GM12865 (cell line): ENCODE data around the gene PRCD.
A peak's percentile ranks its signal among the peaks of the same experiment; 100 is the strongest.

Experiments used
- DNase-seq: peaks from one replicate; pipeline ENCODE4 v3.0.0; 2010; ENCODE audit warnings: low read depth
- H3K4me3 ChIP-seq: 2 replicates; pipeline ENCODE4 v1.5.1; 2011; ENCODE audit warnings: mild to moderate bottlenecking, low read depth, low read length, control low read depth
- CTCF ChIP-seq: IDR thresholded peaks from 2 replicates; pipeline ENCODE4 v1.5.1; 2011; ENCODE audit warnings: low read length, control low read depth, low read depth, inconsistent platforms; ENCODE audit not compliant: insufficient read depth; ENCODE audit errors: missing control alignments

The PRCD gene

GRCh38 chr17:76495663-76496400, 44.0 kb upstream of the PRCD start:
- TF ChIP-seq CTCF = no peak
- no peak for DNase-seq
- no peak overlapping the region for H3K4me3 ChIP-seq

GRCh38 chr17:76496464-76496863, 43.4 kb upstream of the PRCD start:
- no peak overlapping the region for H3K4me3 ChIP-seq
- DNase-seq = no peak

GRCh38 chr17:76497699-76497978, 42.2 kb upstream of the PRCD start:
- peak overlapping the region; percentile 72 for H3K4me3 ChIP-seq
- no peak for DNase-seq
- no peak for TF ChIP-seq CTCF

More at GRCh38 chr17:76496464-76496863, 43.4 kb upstream of the PRCD start:
- no peak for TF ChIP-seq CTCF

GRCh38 chr17:76497979-76498875, 41.6 kb upstream of the PRCD start:
- TF ChIP-seq CTCF = no peak
- peak overlapping the region; percentile 72 for H3K4me3 ChIP-seq
- DNase-seq = peak; percentile 61

- DNase-seq = peak; percentile 89
- TF ChIP-seq CTCF = no peak
- peak overlapping the region; percentile 72 for H3K4me3 ChIP-seq
These were observed 41.0 kb upstream of the PRCD start for GRCh38 chr17:76498876-76499251.

GRCh38 chr17:76499267-76499667, 40.6 kb upstream of the PRCD start:
- no peak for DNase-seq
- no peak for TF ChIP-seq CTCF

More at GRCh38 chr17:76499267-76499667, 40.6 kb upstream of the PRCD start:
- H3K4me3 ChIP-seq = peak overlapping the region; percentile 72
